Lung microvascular endothelial cell (primary cell): ENCODE data around the gene CIP2A. TPM values are rescaled to one million over a fixed set of nuclear protein-coding genes. Genes with fewer than 3 reads are reported as not detected.

Experiments used
- DNase-seq, 2 donors: peaks; one replicate each; pipeline versions ENCODE4 v3.0.0 to v3.0.0-alpha.2; 2010; ENCODE audit warnings: low read depth in 2 of 2
- total RNA-seq: library from RNA; depleted of rRNA; stranded (reverse); fragments of >200 nt; gene quantifications from 2 replicates; pipeline ENCODE4 v1.2.1, GENCODE V29; 2014

The CIP2A gene
- total RNA-seq, 1 donor from 2014 or later = 5.0 TPM

- peak in 1 of 2 donors; percentile 33 for DNase-seq
Observed at GRCh38 chr3:108564564-108564963, 24.7 kb downstream of the CIP2A start.

- peak in 1 of 2 donors; percentile 53 for DNase-seq
Observed at GRCh38 chr3:108562565-108562964, 26.7 kb downstream of the CIP2A start.

- no peak for DNase-seq
Observed at GRCh38 chr3:108555966-108556581, 33.2 kb downstream of the CIP2A start.

- DNase-seq = no peak
Observed at GRCh38 chr3:108554913-108555571, 34.2 kb downstream of the CIP2A start.

- DNase-seq = no peak
Observed at GRCh38 chr3:108554229-108554628, 35.0 kb downstream of the CIP2A start.

- DNase-seq = peak; percentile 64 to 76
Observed at GRCh38 chr3:108552267-108553159, 36.7 kb downstream of the CIP2A start.

GRCh38 chr3:108548886-108549285 lies 40.4 kb downstream of the CIP2A start:
- peak in 1 of 2 donors; percentile 15 for DNase-seq

- peak; percentile 22 to 23 for DNase-seq
Observed at GRCh38 chr3:108548304-108548703, 40.9 kb downstream of the CIP2A start.

GRCh38 chr3:108546692-108547091 lies 42.5 kb downstream of the CIP2A start:
- peak in 1 of 2 donors; percentile 28 for DNase-seq

GRCh38 chr3:108546247-108546646 lies 43.0 kb downstream of the CIP2A start:
- peak; percentile 30 to 61 for DNase-seq

- peak in 1 of 2 donors; percentile 46 for DNase-seq
Observed at GRCh38 chr3:108538083-108538482, 51.2 kb downstream of the CIP2A start.

- DNase-seq = peak in 1 of 2 donors; percentile 54
Observed at GRCh38 chr3:108528459-108529252, 60.6 kb downstream of the CIP2A start.

GRCh38 chr3:108527817-108528216 lies 61.4 kb downstream of the CIP2A start:
- no peak for DNase-seq

GRCh38 chr3:108527109-108527508 lies 62.1 kb downstream of the CIP2A start:
- DNase-seq = no peak

GRCh38 chr3:108525971-108526370 lies 63.3 kb downstream of the CIP2A start:
- DNase-seq = no peak

- DNase-seq = no peak
Observed at GRCh38 chr3:108525256-108525655, 64.0 kb downstream of the CIP2A start.

- peak; percentile 9 to 22 for DNase-seq
Observed at GRCh38 chr3:108524537-108524936, 64.7 kb downstream of the CIP2A start.

- peak in 1 of 2 donors; percentile 40 for DNase-seq
Observed at GRCh38 chr3:108518895-108519294, 70.3 kb downstream of the CIP2A start.

- no peak for DNase-seq
Observed at GRCh38 chr3:108516881-108517280, 72.4 kb downstream of the CIP2A start.

- DNase-seq = no peak
Observed at GRCh38 chr3:108513961-108514360, 75.3 kb downstream of the CIP2A start.

- no peak for DNase-seq
Observed at GRCh38 chr3:108512671-108513070, 76.6 kb downstream of the CIP2A start.
